ENCODE results near the gene DUSP8.
"Not testable (repeated sequence)": the region's sequence is repeated elsewhere in the genome, so short reads cannot be mapped to it uniquely, and the experiment has no call there.

The DUSP8 gene

DNA sequence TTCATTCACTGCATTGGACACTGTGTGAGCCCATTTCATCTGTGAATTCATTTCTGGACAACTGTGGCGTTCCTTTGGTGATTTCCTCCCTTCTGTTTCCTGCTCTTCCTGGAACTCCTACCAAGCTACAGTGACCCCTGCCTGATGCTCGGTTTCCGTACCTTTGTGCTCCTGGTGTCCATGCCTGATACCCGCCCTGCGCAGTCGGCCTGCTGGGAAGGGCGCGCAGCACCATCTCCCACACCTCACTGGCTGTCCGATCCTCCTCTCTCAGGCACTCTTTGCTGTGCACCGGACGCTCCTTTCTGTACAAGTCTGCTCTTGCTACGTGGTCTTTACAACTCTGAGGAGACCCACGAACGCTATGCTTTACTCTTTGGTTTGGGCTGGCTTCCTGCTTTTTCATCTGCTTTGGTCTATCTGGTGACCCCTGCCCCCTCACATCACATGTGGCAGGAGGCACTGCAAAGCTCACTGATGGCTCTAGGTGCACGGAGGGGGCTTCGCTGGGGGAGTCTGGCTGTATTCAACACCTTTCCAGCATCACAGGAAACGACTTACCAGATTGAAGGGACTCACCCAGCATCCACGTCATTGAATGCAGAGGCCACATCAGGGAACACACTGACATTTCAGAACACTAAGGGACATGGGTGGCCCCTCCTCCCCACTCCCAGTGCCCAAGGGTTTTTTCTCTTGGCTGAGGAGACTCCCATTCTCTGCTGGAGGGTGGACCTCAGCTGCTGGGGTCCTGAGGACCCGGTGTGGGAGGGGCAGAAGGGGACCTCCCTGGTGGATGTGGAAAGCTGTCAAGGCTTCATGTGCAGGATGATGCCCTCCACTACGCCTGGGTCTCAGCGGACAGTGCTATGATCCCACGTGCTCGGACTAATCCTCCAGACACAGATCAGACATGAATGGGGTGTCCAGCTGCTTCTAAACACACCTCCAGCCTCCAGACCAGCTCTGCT, 58.5 kb downstream of the DUSP8 start:
- DNase-seq (ENCODE audit: low read depth): no peak

DNA sequence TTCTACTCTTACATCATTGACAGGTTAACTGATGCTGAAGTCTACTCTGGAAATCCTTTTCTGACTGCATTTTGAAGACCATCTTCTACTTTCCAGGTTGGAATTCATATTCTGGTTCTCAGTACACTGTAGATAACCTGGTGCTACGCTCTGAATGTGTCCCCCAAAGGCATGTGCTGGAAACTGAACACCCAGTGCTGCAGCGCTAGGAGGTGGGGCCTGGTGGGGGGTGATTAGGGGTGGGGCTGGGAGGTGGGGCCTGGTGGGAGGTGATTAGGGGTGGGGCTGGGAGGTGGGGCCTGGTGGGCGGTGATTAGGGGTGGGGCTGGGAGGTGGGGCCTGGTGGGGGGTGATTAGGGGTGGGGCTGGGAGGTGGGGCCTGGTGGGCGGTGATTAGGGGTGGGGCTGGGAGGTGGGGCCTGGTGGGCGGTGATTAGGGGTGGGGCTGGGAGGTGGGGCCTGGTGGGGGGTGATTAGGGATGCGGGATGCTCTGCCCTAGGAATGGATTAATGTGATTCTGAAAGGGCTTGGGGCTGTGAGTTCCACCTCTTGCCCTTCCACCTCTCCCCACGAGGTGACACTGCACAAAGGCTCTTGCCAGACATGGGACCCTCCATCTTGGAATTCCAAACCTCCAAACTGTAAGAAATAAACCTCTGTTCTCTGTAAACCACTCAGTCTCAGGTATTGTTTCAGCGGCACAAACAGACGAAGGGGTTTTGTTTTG, 59.4 kb downstream of the DUSP8 start:
- not testable (repeated sequence) for DNase-seq (ENCODE audit: low read depth)

GRCh38 chr11:1511937-1512496, 60.1 kb downstream of the DUSP8 start:
- DNase-seq (ENCODE audit: low read depth): no peak

DNA sequence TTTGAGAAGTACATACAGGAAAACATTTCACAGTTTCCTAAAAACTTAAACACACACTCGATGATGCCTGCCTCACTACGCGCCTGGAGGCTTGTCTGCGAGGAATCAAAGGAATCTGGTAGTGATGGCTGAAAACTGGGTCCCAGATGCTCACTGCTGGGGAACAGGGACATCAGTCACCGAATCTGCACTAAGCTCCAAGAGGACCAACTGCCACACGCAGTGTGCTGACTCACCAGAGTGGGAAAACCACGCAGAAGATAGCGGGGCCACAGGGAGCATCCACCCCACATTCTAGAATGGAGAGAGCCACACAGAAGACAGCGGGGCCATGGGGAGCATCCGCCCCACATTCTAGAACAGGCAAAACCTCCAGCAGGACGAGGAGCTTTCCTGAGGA, 61.1 kb downstream of the DUSP8 start:
- DNase-seq (ENCODE audit: low read depth): no peak

DNA sequence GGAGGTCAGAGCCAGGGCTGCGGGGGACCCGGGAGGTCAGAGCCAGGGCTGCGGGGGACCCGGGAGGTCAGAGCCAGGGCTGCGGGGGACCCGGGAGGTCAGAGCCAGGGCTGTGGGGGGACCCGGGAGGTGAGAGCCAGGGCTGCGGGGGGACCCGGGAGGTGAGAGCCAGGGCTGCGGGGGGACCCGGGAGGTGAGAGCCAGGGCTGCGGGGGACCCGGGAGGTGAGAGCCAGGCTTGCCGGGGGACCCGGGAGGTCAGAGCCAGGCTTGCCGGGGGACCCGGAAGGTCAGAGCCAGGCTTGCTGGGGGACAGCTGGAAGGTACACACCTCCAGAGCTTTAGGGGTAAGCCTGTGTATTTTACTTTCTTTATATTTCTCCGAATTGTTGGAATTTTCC, 61.7 kb downstream of the DUSP8 start:
- DNase-seq (ENCODE audit: low read depth): not testable (repeated sequence)

DNA sequence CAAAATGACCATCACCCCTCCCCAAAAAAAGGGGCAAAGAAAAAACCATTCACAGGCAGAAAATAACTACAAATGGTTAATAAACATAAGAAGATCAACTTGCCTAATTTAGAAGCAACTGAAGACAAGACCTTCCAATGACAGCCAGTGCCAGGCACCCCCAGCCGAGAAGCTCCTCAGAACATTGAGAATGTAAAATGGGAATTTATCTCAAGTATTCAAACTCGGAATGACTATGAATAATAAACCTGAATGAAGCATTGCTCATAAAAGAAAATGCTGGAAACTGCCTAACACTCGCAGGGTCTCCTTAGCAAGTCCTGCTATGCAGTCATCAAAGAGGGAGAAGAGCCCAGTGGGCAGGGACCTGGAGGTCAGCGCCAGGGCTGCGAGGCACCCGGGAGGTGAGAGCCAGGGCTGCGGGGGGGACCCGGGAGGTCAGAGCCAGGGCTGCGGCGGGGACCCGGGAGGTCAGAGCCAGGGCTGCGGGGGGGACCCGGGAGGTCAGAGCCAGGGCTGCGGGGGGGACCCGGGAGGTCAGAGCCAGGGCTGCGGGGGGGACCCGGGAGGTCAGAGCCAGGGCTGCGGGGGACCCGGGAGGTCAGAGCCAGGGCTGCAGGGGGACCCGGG, 62.3 kb downstream of the DUSP8 start:
- no peak for DNase-seq (ENCODE audit: low read depth)

DNA sequence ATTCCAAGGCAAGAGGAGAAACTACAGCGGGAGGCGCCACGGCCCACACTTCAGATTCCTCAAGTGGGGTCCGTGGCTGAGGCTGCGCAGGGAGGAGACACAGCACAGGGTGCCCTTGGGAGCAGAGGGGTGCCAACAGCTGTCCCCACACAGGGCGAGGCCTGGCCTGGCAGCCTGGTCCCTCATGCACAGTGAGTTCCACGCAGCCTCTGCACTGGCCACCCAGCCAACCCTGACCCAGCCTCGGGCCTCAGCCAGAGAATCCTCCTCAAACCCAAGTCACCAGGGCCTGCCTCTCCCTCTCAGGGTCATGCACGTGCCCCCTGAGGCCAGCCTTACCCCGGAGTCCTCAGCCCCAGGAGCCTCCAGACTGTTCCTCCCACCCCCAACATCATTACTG, 63.1 kb downstream of the DUSP8 start:
- no peak for DNase-seq (ENCODE audit: low read depth)

- DNase-seq (ENCODE audit: low read depth): no peak
Observed at GRCh38 chr11:1508491-1508891, 63.6 kb downstream of the DUSP8 start.

- DNase-seq (ENCODE audit: low read depth): no peak
Observed at GRCh38 chr11:1507381-1508140, 64.5 kb downstream of the DUSP8 start.

DNA sequence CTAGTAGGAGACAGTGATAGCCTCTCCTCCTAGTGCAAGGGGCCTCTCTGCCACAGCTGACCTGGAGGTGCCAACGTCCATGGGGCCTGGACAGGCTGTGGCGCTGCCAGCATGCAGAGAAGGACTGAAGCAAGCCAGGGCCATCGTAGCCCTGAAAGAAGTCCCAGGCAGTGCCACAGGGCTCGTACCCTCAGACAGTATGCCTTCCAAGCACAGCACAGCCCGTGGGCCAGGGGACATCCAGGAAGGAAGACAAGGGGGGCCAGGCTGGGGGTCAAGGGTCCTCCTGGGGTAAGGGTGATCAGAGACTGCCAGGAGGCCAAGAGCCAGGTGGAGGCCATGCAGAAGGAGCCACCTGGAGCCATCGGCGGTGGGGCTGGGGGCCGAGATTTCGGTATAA, 65.1 kb downstream of the DUSP8 start:
- no peak for DNase-seq (ENCODE audit: low read depth)

- DNase-seq (ENCODE audit: low read depth): no peak
Observed at GRCh38 chr11:1505480-1505879, 66.6 kb downstream of the DUSP8 start.

DNA sequence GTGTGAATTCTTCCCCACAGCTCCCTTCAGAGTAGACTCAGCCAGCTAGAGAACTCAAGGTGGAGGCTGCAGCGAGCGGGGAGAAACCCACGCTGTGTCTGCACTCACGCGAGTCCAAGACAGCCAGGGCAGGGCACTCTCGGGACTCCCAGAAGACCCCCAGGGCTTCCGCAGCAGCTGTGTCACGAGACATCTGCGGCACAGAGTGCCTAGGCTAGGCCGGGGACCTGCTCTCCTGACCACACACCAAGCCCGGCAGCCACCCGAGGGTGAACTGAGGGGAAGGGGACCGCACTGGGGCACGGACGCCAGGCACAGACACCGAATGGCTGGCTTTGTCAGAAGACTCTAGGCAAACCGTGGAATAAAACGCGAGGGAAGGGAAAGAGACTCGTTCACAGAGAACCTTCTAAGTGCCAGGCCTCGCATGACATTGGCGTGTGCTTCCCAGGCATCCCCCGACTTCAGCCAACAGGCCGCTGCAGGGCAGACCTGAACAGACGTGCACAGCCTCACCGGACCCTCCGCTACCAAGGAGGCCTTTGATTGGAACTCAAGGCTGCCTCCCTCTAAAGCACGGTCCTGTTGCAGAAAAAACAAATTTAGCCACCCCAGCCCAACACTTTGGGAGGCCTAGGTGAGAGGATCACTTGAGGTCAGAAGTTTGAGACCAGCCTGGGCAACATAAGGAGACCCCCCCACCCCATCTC, 67.3 kb downstream of the DUSP8 start:
- no peak for DNase-seq (ENCODE audit: low read depth)

DNA sequence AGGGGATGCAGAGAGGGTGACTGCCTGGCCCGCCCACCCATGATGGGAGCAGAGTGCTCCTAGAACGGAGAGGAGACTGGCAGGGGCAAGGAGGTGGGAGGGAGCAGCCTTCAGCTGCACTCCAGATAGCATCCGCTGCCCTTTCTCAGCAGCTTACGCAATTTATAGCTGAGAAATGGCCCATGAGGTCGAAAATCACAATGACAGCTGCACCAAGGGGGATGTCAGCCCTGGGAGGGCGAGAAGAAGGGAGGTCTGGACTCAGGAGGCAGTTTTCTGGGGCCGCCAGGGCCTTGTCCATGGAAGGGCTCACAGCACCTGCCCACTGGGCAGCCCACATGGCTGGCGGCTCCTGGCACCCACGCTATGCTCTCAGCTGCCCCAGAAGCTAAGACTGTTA, 67.9 kb downstream of the DUSP8 start:
- DNase-seq (ENCODE audit: low read depth): no peak

Measured in stimulated activated CD4-positive, alpha-beta T cell treated with anti-CD3 and anti-CD28 coated beads, Interleukin-2, amount 100 ng/mL, for 4 hours (primary cell).